Neural cell (in vitro differentiated cells): Measurements from ENCODE around the gene TMEM134.

Experiments used
- EP300 ChIP-seq: fragments of 450-650 bp; conservative IDR thresholded peaks from 2 replicates; pipeline ENCODE4 v1.6.1; 2014; ENCODE audit warnings: antibody characterized with exemption, mild to moderate bottlenecking, moderate library complexity; ENCODE audit not compliant: poor library complexity, severe bottlenecking
- EZH2 ChIP-seq: fragments of 200-600, 300-800 bp; shearing (Covaris generic), sonication (generic); IDR thresholded peaks from 2 replicates; pipeline ENCODE4 v1.6.1; 2014; ENCODE audit warnings: antibody characterized with exemption, low read length, borderline replicate concordance, mild to moderate bottlenecking; ENCODE audit not compliant: insufficient read depth, poor library complexity, severe bottlenecking
- MXI1 ChIP-seq: fragments of 450-650 bp; conservative IDR thresholded peaks from 2 replicates; pipeline ENCODE4 v1.6.1; 2014; ENCODE audit warnings: antibody characterized with exemption, mild to moderate bottlenecking; ENCODE audit not compliant: poor library complexity, severe bottlenecking
- POLR2AphosphoS5 ChIP-seq: IDR thresholded peaks from 2 replicates; pipeline ENCODE4 v1.6.1; 2012
- RAD21 ChIP-seq: fragments of 450-650 bp; conservative IDR thresholded peaks from 2 replicates; pipeline ENCODE4 v1.6.1; 2014; ENCODE audit warnings: antibody characterized with exemption, mild to moderate bottlenecking, moderate library complexity
- TF ChIP-seq, protein P1 (sequence below): fragments of 450-650 bp; IDR thresholded peaks from 2 replicates; pipeline ENCODE4 v1.5.1; 2014; ENCODE audit warnings: antibody characterized with exemption, mild to moderate bottlenecking, moderate library complexity; ENCODE audit not compliant: poor library complexity, severe bottlenecking
- TF ChIP-seq, protein P2 (sequence below): IDR thresholded peaks from 2 replicates; pipeline ENCODE4 v1.6.1; 2012; ENCODE audit warnings: borderline replicate concordance

DNA sequence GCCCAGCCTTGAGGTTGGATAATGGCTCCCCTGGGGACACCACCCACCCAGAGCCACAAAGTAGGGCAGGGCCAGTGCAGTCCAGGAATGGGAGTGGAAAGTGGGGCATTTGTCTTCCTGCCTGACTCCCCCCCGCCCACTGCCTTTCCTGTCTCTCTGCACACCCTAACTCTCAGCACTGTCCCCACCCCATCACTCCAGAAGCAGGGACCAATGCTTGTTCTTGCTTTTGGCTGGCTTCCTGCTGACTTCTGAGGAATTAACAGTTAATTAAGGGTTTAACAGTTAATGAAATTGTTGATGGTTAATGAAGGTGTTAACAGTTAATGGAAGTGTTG is 31.4 kb upstream of the TMEM134 start:
- TF ChIP-seq, protein P1, sequence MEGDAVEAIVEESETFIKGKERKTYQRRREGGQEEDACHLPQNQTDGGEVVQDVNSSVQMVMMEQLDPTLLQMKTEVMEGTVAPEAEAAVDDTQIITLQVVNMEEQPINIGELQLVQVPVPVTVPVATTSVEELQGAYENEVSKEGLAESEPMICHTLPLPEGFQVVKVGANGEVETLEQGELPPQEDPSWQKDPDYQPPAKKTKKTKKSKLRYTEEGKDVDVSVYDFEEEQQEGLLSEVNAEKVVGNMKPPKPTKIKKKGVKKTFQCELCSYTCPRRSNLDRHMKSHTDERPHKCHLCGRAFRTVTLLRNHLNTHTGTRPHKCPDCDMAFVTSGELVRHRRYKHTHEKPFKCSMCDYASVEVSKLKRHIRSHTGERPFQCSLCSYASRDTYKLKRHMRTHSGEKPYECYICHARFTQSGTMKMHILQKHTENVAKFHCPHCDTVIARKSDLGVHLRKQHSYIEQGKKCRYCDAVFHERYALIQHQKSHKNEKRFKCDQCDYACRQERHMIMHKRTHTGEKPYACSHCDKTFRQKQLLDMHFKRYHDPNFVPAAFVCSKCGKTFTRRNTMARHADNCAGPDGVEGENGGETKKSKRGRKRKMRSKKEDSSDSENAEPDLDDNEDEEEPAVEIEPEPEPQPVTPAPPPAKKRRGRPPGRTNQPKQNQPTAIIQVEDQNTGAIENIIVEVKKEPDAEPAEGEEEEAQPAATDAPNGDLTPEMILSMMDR = no peak
- TF ChIP-seq POLR2AphosphoS5 (no peak), EP300 (no peak), EZH2 (no peak), RAD21 (no peak), MXI1 (no peak)
- TF ChIP-seq, protein P2, sequence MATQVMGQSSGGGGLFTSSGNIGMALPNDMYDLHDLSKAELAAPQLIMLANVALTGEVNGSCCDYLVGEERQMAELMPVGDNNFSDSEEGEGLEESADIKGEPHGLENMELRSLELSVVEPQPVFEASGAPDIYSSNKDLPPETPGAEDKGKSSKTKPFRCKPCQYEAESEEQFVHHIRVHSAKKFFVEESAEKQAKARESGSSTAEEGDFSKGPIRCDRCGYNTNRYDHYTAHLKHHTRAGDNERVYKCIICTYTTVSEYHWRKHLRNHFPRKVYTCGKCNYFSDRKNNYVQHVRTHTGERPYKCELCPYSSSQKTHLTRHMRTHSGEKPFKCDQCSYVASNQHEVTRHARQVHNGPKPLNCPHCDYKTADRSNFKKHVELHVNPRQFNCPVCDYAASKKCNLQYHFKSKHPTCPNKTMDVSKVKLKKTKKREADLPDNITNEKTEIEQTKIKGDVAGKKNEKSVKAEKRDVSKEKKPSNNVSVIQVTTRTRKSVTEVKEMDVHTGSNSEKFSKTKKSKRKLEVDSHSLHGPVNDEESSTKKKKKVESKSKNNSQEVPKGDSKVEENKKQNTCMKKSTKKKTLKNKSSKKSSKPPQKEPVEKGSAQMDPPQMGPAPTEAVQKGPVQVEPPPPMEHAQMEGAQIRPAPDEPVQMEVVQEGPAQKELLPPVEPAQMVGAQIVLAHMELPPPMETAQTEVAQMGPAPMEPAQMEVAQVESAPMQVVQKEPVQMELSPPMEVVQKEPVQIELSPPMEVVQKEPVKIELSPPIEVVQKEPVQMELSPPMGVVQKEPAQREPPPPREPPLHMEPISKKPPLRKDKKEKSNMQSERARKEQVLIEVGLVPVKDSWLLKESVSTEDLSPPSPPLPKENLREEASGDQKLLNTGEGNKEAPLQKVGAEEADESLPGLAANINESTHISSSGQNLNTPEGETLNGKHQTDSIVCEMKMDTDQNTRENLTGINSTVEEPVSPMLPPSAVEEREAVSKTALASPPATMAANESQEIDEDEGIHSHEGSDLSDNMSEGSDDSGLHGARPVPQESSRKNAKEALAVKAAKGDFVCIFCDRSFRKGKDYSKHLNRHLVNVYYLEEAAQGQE = no peak
